Bone marrow (tissue), 2 donors: ENCODE measurements around the gene CLEC7A.
A peak's percentile ranks its signal among the peaks of the same experiment; 100 is the strongest.

Experiments used
- DNase-seq, 2 donors: peaks; one replicate each; lab custom pipeline; 2025; lab: John Stamatoyannopoulos, UW

CLEC7A gene

GRCh38 chr12:10130042-10130441, at the start of gene CLEC7A:
CLEC7A (minus strand) TSS chr12:10130199; CDS start chr12:10130082, 117 bp downstream.
- peak in 1 of 2 donors; percentile 23 for DNase-seq

GRCh38 chr12:10179776-10180181, 49.8 kb upstream of the CLEC7A start:
- DNase-seq, result no peak

DNA sequence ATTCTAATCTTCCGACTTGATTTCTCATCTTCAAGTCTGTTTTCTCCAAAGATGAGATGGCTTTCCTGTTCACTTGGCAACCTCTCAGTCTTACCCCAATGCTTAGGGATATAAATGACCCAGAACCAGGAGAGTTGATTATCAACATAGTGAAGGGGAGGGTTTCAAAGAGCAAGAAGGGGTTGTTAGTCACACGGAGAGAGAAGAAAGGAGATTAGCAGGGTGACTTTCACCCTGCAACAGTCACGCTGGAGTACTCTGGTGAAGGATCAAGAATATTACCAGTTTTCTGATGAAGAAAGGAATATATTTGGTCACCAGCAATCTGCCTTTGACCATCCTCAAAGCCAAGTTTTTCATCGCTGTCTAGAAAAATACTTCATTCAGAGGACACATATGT, 48.8 kb upstream of the CLEC7A start, which contains the start of gene TMEM52B:
Gene TMEM52B, plus strand, starts transcription at position 212 of the 400 bp plus-strand sequence. CDS start 543 bp downstream, outside the sequence.
- no peak for DNase-seq

DNA sequence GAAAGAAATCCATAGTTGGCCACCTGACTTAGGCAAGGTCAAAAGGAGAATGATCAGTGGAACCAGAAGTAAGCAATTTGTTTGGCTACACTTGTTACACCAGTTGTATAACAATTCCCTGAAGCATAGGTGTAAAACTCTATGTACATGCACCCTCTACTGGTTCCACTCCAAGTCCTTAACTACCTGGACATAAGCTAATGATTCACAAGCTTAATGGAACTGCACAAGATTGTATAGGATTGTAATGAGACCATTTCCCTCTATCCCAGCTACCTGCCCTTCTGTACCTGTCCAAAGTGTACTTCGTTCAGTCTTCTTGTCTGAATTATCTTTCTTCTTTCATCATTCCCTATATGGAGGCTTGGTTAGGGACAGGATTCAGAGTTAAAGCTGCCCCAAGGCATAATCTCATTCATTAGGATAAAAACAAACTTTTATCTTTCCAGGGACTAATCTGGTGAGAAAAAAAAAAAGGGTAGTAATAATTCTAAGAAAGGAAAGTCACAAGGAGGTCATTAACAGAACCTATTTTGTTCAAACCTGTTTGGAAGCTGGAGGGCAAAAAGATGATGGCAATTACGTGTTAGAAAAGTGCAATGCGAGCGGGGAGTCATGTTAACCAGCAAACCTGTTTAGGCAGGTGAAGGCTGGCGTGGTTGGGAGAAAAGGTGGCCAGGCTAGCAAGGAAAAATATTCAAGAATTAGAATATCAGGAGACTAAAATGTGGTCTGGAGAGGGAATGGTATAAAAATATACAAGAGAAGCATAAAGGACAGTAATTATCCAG, 46.0 kb upstream of the CLEC7A start:
- DNase-seq, result no peak

DNA sequence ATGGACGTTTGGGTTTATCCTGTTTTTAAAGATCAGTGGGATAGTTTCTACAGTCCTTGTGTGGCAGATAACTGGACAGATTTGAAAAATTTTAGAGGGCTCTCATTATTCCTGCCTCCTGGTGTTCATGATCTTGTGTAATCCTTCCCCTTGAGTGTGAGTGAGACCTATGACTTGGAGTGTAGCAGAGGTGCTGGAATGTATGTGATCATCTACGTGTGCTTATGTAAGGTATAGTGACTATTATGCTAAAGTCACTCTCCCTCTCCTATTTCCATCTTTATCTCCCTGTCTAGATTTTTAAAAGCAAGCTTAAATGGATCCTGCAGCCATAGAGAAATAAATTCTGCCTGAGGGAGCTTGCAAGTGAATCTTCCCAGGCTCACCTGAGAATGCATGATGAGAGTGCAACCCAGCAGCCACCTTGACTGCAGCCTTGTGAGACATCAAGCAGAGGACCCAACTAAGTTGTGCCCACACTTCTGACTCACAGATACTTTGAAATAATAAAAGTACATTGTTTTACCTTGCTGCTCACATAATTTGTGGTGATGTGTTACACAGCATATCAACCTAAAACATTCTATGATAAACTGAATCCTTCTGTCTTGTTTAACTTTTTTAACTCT, 45.1 kb upstream of the CLEC7A start:
- DNase-seq, result no peak

GRCh38 chr12:10171973-10172728, 42.2 kb upstream of the CLEC7A start, which contains the start of gene OLR1:
OLR1 (minus strand) TSS chr12:10172132; CDS start chr12:10172077, 55 bp downstream.
- DNase-seq, result no peak

DNA sequence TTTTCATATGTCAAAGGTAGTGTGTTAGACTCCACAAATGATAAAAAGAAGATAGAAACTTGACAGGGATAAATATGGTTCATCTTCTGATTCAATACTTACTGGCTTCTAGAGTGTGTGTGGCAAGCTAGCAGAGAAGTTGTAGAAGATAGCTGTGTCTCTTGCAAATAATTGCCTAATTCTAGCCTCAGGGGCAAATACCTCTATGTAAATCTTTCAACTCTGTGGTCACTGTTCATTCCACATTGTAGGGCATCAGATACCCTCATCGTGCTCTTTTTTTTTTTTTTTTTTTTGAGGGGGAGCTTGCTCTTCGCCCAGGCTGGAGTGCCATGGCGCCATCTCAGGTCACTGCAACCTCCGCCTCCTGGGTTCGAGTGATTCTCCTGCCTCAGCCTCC, 40.2 kb upstream of the CLEC7A start:
- DNase-seq, result no peak

- DNase-seq, result no peak
Measured at GRCh38 chr12:10169104-10169503, 39.1 kb upstream of the CLEC7A start.

DNA sequence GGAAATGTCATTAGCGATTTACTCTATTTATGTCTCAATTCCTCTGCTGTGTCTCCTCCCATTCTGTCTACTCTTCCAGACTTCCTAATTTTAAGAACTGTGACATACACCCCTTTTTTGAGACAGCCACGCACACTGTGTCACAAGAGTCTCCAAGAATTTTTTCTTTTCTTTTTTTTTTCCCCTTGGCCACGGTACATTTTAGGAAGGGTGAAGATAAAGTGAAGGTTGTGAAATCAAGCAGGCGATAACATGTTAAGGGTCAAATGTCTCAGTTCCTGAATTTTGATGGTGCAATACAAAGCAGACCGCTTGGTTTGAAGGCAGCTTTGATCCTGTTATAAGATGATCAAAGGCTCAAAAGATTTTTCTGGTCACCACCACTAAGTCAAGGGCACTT, 37.6 kb upstream of the CLEC7A start:
- DNase-seq, result peak in 1 of 2 donors; percentile 55

GRCh38 chr12:10165421-10165820, 35.4 kb upstream of the CLEC7A start:
- no peak for DNase-seq

- no peak for DNase-seq
Measured at GRCh38 chr12:10163084-10163483, 33.1 kb upstream of the CLEC7A start.

DNA sequence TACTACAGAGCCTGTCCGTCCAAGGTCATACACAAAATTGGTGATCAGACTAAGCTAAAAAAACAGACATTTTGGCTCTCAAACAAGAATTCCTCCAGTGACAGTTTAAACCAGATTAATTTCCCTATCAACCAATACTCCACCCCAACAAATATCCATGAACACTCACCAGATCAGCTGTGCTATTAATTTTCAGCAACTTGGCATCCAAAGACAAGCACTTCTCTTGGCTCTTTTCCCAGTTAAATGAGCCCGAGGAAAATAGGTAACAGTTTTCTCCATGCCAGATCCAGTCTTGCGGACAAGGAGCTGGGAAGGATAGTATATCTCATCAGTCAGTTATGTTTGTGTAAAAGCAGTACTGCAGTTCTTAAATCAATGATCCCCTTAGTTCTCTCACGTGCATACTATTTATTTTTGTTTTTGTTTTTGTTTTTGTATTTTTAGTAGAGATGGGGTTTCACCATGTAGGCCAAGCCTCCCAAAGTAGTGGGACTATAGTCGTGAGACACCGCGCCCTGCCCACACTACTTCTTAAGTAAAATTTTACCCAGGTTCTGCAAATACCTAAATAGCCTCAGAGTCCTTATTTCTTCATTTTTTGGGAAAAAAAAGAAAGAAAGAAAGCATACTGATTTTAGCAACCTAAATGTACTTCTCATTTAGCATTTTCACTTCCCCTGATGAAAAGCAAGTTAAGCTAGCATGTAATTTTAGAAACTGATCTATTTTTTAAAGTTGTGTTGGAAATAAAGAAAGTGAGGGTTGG, 30.8 kb upstream of the CLEC7A start:
- DNase-seq, result no peak

DNA sequence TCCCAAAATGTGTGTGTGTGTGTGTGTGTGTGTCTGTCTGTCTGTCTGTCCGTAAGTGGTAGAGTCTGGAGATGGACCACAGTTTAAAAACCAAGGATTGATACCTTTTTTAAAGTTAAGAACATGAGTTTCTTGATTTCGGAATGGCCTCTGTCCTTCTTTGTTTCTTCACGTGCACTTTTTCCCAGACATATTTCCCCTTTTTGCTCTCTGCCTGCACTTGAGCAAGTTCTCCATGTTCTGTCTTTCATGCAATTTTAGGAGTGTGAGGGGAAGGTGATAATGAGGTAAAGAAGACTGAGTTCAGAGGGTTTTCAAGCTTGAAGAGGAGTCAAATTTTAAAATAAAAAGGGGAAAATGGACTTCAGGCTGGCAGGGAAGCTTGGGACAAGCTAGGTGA, 29.3 kb upstream of the CLEC7A start:
- DNase-seq, result no peak

- DNase-seq, result no peak
Measured at GRCh38 chr12:10158406-10158805, 28.4 kb upstream of the CLEC7A start.

DNA sequence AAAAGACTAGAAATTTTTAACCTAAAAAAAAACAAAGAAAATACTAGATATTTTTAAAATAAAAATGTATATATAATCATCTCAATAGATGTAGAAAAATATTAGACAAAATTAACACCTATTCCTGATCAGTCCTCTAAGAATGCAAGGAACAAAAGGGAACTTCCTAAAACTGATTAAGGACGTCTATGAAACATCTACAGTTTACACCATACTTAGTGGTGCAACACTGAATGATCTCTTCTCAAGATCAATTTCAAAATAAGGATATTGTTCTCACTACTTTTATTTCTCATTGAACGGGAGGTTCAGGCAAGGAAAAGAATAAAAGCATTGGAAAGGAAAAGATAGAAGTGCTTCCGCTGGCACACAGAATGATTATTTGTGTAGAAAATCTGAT, 26.0 kb upstream of the CLEC7A start:
- DNase-seq, result no peak

DNA sequence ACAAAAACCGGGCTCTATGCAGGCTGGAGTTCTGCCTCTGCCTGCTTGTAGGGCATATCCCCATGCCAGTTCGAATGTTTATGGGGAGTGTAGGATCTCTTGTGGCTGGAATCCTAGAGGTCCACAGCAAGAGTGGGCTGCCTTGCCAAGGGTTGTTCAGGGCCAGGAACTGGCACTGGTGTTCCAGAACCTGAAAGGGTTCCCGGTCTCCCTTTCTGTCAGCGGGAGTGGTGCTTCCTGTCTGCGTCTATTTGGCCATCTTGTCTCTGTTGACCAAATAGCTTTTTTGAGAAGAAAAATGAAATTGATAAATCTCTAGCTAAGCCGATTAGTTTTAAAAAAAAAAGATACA, 24.1 kb upstream of the CLEC7A start:
- DNase-seq, result no peak

GRCh38 chr12:10153271-10154144, 23.5 kb upstream of the CLEC7A start:
- DNase-seq, result peak; percentile 58 to 74

DNA sequence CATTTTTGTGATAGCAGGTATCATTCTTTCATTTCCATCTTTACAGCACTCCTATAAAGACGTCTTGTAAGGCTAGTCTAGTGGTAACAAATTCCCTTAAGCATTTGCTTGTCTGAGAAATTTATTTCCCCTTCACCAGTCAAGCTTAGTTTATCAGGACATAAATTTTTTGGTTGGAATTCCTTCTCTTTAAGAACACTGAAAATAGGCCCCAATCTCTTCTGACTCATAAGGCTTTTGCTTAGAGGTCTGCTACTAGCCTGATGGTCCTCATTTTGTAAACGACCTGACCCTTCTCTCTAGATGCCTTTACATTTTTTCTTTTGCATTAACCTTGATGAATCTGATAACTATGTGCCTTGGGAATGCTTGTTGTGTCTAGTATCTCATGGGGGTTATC, 21.6 kb upstream of the CLEC7A start:
- no peak for DNase-seq

DNA sequence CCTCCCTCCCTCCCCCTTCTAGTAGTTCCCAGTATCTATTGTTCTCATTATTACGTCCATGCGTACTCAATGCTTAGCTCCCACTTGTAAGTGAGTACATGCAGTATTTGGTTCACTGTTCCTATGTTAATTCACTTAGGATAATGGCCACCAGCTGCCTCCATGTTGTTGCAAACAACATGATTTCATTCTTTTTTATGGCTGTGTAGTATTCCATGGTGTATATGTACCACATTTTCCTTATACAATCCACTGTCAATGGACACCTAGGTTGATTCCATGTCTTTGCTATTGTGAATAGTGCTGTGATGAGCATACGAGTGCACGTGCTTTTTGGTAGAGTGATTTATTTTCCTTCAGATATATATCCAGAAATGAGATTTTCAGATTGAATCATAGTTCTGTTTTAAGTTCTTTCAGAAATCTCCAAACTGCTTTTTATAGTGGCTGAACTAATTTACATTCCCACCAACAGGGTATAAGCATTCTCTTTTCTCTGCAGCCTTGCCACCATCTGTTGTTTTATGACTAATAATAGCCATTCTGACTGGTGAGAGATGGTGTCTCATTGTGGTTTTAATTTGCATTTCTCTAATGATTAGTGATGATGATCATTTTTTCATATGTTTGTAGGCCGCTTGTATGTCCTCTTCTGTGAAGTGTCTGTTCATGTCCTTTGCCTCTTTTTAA, 17.9 kb upstream of the CLEC7A start:
- DNase-seq, result no peak

DNA sequence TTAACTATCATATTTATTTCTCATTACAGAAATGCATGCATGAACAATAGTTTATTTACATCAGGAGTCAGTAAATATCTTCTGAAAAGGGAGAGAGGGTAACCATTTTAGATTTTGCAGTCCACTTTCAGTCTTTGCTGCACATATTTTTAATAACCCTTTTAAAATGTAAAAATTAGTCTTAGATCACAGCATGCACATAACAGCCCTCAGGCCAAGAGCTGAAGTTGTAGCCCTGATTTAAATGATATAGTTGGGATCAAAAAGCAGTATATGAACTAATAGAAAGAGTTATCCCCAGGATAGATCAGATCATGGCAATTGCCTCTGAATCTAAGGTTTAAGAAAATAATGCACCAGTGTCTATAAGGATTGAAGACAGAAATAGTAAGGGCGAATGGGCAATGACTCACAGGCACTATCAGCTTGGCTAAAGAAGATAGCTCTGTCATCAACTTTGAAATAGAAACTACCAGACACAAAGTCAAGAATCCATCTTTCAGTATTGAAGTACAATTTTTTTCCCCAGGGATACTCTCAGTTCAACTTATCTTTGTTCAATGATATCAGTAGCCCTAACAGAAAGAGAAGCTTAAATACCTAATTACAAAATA, 13.1 kb upstream of the CLEC7A start:
- peak in 1 of 2 donors; percentile 77 for DNase-seq
